C4-2B (cell line): ENCODE measurements around the gene NPHP4.

Source experiments
- H3K27ac ChIP-seq: fragments of 450-650 bp; 2 replicates; pipeline ENCODE4 v1.5.1; 2017
- CTCF ChIP-seq: fragments of 450-650 bp; conservative IDR thresholded peaks from 2 replicates; pipeline ENCODE4 v1.5.1; 2017; ENCODE audit warnings: mild to moderate bottlenecking
- ZFX ChIP-seq: fragments of 450-650 bp; IDR thresholded peaks from 2 replicates; pipeline ENCODE4 v1.6.1; 2017

Gene NPHP4

GRCh38 chr1:6029351-6029750, 37.1 kb upstream of the NPHP4 start:
- H3K27ac ChIP-seq: no peak overlapping the region
- TF ChIP-seq CTCF (no peak), ZFX (no peak)

GRCh38 chr1:6028042-6028850, 36.0 kb upstream of the NPHP4 start:
- H3K27ac ChIP-seq: no peak overlapping the region

GRCh38 chr1:6027591-6027990, 35.4 kb upstream of the NPHP4 start:
- TF ChIP-seq ZFX (no peak), CTCF (no peak)
- no peak overlapping the region for H3K27ac ChIP-seq

More at GRCh38 chr1:6028042-6028850, 36.0 kb upstream of the NPHP4 start:
- TF ChIP-seq CTCF (no peak), ZFX (no peak)

GRCh38 chr1:6026095-6026809, 34.0 kb upstream of the NPHP4 start:
- H3K27ac ChIP-seq: peak overlapping the region; percentile 55
- TF ChIP-seq ZFX: 0 out of 2 replicates have a peak, but pooled peaks have one; percentile 12
- no peak for TF ChIP-seq CTCF

- TF ChIP-seq ZFX: no peak; the same call in 1 of the 2 replicates
- no peak for TF ChIP-seq CTCF
- H3K27ac ChIP-seq: peak overlapping the region; percentile 55
These were observed 33.3 kb upstream of the NPHP4 start for GRCh38 chr1:6025269-6026094.

- no peak for TF ChIP-seq CTCF
- TF ChIP-seq ZFX: no peak
- H3K27ac ChIP-seq: no peak overlapping the region
These were observed 32.2 kb upstream of the NPHP4 start for GRCh38 chr1:6024376-6024775.
